Right cardiac atrium (tissue), 5 donors: ENCODE data around the gene NWD2. TPM values are rescaled to one million over a fixed set of nuclear protein-coding genes. Genes with fewer than 3 reads are reported as not detected.
A peak's percentile ranks its signal among the peaks of the same experiment; 100 is the strongest.

Experiments
- ATAC-seq, 2 donors: fragments of 200-7000 bp; cut with Tn5 transposase; one replicate each; pipeline versions ENCODE4 v1.8.0 to v1.9.1; 2020; ENCODE audit warnings: moderate library complexity in 2 of 2, mild to moderate bottlenecking in 1 of 2
- DNase-seq, 3 donors: peaks; one replicate each; pipeline ENCODE4 v3.0.0-alpha.2; 2020
- H3K27ac ChIP-seq: one replicate; pipeline ENCODE4 v1.5.1; 2013; ENCODE audit warnings: mild to moderate bottlenecking, low read length, control low read depth, moderate library complexity
- H3K27me3 ChIP-seq: one replicate; pipeline ENCODE4 v1.6.1; 2013; ENCODE audit not compliant: control insufficient read depth, insufficient read depth
- H3K4me1 ChIP-seq: one replicate; pipeline ENCODE4 v1.6.1; 2013; ENCODE audit warnings: low read length; ENCODE audit not compliant: control insufficient read depth, insufficient read depth
- H3K4me3 ChIP-seq: one replicate; pipeline ENCODE4 v1.5.1; 2013; ENCODE audit warnings: low read length, control low read depth
- H3K9me3 ChIP-seq: one replicate; pipeline ENCODE4 v1.6.1; 2013; ENCODE audit warnings: low read length; ENCODE audit not compliant: control insufficient read depth
- WGBS: extraction: QIAGEN DNeasy Blood & Tissue Kit; methylation state at CpG from one replicate; pipeline ENCODE4 v1.1.7; 2013; 5-methylcytosine and 5-hydroxymethylcytosine counted together
- intact Hi-C, 4 donors: fragments of 100-400 bp; cut with DNase I; formaldehyde crosslinking; loops; one replicate each; pipeline versions ENCODE4 v1.11.0 to v1.14.0; 2022 to 2023
- polyA plus RNA-seq: library from polyadenylated mRNA; stranded (reverse); fragments of 200-250 nt; gene quantifications from one replicate; pipeline ENCODE4 v1.2.3, GENCODE V29; 2013
- total RNA-seq, 4 donors: library from RNA; stranded (reverse); fragmentation: NEBNext Ultra II Directional; extraction: Animal tissue kit (Norgen Biotek cat#: 25700); gene quantifications; one replicate each; pipeline ENCODE4 v1.2.1, GENCODE V29; 2021
- donor health status: healthy with polysubstance abuse.
- donor health status: DM: no; HTN: yes; CAD: no.
- donor health status: DM: no; HTN: no; CAD: no.
- donor health status: DM: no; HTN: yes; CAD: no; lungs with severe emphysema.
- donor health status: DM: yes; HTN: yes; CAD: no.

The NWD2 gene
- total and polyA plus RNA-seq, 5 donors: 0.07 to 0.39 TPM; not detected in 3

DNA sequence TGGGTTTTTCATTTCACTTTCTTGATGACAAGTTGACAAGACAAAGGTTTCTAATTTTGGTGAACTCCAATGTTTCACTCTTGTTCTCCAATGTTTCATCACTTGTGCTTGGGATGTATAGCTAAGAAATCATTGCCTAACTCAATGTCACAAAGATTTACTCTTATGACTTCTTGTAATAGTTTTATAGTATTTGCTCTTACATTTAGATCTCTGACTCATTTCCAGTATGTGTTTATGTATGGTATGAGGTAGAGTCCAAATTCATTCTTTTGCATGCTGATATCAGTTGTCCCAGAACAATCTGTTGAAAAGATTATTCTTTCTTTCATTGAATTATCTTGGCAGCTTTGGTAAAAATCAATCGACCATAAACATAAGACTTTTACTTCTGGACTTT, 12.2 kb upstream of the NWD2 start:
- no peak for ATAC-seq
- intact Hi-C loops: no loop called here
- 53% methylated on average over 1 of the region's 1 CpG for WGBS
- Histone ChIP-seq H3K27me3 (no peaks in the 10 kb centered on the region), H3K4me1 (no peaks in the 10 kb centered on the region), H3K9me3 (no peaks in the 10 kb centered on the region), H3K4me3 (no peak overlapping the region), H3K27ac (no peak overlapping the region)
- no peak for DNase-seq

DNA sequence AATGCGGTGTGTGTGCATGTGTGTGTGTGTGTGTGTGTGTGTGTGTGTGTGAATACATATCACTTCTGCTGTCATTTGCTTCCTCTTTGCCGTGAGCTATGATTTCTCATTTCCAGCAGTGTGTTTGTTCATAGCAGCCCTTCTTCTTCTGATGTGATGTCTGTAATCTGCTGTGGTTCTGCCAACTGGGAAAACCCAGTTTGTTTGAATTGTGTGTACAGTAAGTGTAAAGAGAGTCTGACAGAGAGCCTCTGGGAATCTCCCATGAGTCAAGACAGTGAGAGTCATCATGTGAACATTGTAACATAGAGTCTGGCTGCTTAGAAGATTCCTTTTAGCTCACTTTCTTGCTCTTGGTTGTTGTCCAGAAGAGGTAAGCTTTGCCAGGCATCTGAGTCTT, 8.4 kb upstream of the NWD2 start:
- Histone ChIP-seq H3K9me3 (no peaks in the 10 kb centered on the region), H3K4me1 (no peaks in the 10 kb centered on the region), H3K27ac (no peak overlapping the region), H3K4me3 (no peak overlapping the region), H3K27me3 (no peaks in the 10 kb centered on the region)
- 64% methylated on average over 2 of the region's 2 CpGs for WGBS
- DNase-seq (no peak), ATAC-seq (no peak)
- intact Hi-C loops: no loop called here

DNA sequence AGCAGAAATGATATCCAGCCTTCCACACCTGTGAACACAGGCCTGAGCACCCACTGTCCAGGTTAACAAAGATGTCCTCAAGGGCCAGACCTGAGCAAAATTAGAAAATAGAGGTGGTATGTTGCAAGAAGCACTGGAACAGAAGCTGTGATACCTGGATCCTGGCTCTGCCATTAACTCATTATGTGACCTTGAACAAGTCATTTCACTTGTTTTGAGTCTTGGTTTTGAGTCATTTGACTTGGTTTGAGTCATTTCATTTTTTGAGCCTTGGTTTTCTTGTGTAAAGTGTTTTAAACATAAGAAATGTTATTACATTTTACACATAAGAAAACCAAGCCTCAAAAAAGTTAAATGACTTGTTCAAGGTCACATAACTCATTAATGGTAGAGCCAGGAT, 2.9 kb upstream of the NWD2 start:
- H3K4me3 ChIP-seq: no peak overlapping the region
- ATAC-seq: no peak
- no peaks in the 10 kb centered on the region for H3K27me3 ChIP-seq
- intact Hi-C loops: no loop called here
- no peaks in the 10 kb centered on the region for H3K9me3 ChIP-seq
- DNase-seq: no peak
- H3K27ac ChIP-seq: no peak overlapping the region
- H3K4me1 ChIP-seq: no peaks in the 10 kb centered on the region

DNA sequence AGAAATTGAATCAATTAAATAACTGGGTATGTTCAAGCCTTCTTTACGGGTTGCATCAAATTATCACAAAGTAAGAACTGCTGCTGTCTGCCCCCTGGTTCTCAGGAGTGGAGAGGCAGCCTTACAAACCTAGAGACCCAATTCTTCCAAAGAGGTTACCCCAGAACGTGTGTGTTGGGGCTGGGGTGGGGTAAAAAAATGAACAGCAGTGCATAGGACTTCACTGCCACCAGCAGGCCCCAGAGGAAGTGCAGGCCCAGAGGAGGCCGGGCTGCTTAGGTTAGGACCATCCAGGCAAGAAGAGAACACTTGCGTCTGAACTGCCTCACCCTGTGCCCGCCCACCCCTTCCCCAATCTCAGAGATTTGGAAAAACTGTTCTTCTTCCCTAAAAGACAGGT, 1.5 kb upstream of the NWD2 start:
- no peak for DNase-seq
- WGBS: 36% methylated on average over 5 of the region's 5 CpGs
- intact Hi-C loops: no loop called here
- H3K9me3 ChIP-seq: no peaks in the 10 kb centered on the region
- no peak overlapping the region for H3K27ac ChIP-seq
- ATAC-seq: no peak
- no peak overlapping the region for H3K4me3 ChIP-seq
- no peaks in the 10 kb centered on the region for H3K4me1 ChIP-seq
- no peaks in the 10 kb centered on the region for H3K27me3 ChIP-seq

DNA sequence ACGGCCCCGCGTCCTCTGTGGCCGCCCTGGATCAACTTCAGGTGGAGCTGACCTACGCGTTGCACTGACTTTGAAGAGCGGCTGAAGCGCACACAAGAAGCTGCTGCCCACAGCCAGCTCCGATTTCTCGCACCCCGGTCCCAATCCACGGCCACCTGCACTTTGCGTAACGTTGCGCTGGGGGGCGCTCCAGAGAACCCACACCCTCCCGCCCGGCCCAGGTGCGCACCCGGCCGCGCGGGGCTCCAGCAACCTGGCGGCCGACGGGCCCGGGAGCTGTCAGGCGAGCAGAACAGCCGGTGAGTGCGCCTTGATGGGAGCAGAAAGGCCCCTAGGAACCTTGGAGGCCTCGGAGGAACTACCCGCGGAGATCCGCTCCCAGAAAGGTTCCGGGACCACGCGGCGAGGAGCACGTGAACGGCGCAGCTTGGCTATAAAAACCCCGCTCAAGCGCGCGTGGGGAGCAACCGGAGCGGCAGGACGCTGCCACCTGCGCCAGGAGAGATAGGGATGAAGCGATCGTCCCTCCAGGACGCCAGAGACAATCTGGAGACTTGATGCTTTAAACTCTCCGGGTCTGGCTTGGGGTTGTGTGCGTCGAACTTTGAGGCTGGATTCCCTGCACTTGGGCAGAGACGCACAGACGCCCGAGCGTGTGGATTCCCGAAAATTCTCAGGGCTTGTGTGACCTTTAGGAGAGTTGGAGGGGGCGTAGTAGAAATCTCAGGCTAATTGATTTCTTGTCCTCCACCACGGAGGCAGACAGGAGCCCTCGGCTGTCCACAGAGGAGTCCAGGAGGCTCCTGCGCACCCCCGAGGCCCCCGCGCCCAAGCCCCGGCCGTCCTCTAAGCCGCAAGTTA, 591 bp upstream of the NWD2 start:
- intact Hi-C loops: no loop called here
- Histone ChIP-seq H3K4me3 (no peak overlapping the region), H3K27me3 (no peaks in the 10 kb centered on the region), H3K27ac (no peak overlapping the region), H3K9me3 (no peaks in the 10 kb centered on the region), H3K4me1 (no peaks in the 10 kb centered on the region)
- 2% methylated on average over 70 of the region's 70 CpGs for WGBS
- DNase-seq: peak in 1 of 3 donors; percentile 19
- ATAC-seq: no peak

DNA sequence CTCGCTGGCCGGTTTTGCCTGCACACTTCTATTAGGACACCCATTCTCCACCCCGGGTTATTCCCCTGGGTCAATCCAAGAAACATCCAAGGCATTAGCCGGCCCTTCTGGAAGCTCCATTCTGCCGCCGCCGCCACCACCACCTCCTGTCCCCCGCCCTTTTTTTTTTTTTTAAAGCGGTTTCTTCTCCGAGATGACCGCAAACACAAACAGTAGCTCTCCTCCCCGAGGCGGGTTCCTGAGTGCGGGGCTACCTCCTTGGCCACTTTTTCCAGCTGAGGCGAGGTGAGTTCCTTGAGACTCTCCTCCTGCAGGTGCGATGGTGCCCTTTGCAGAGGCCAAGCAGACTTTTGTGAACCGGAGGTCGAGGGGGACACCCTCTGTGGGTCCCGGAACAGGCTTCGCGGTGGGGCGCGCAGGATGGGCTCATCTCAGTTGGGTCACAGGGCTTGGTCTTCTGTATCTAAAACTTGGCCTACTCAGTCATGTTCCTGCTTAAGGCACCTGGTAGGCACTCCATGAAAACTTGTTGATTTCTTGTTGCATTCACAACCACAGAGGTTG, 930 bp downstream of the NWD2 start:
- DNase-seq (no peak), ATAC-seq (no peak)
- Histone ChIP-seq H3K27me3 (no peaks in the 10 kb centered on the region), H3K9me3 (no peaks in the 10 kb centered on the region), H3K4me3 (no peak overlapping the region), H3K4me1 (no peaks in the 10 kb centered on the region), H3K27ac (no peak overlapping the region)
- whole genome bisulfite sequencing: 4% methylated on average over 23 of the region's 23 CpGs
- intact Hi-C loops: no loop called here

DNA sequence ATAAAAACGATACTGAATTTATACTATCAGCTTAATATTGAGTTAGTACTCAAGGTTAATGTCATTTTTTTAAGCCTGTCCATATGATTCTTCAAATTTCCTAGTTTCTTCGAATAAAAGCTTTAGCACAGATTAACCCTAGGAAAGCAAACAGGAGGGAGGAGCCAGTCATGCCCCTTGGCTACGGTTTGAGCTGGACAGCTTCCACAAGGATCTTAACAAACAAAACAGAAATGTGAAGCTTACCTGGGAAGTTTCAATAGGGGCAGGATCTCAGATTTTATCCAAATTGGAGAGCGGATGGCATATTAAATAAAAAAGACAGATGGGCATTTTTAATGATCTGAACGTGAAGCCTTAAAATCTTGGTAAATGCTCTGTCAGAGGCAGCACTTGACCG, 2.3 kb downstream of the NWD2 start:
- DNase-seq (no peak), ATAC-seq (no peak)
- Histone ChIP-seq H3K4me1 (no peaks in the 10 kb centered on the region), H3K9me3 (no peaks in the 10 kb centered on the region), H3K4me3 (no peak overlapping the region), H3K27ac (no peak overlapping the region), H3K27me3 (no peaks in the 10 kb centered on the region)
- intact Hi-C loops: no loop called here
- WGBS: 40% methylated on average over 6 of the region's 6 CpGs

DNA sequence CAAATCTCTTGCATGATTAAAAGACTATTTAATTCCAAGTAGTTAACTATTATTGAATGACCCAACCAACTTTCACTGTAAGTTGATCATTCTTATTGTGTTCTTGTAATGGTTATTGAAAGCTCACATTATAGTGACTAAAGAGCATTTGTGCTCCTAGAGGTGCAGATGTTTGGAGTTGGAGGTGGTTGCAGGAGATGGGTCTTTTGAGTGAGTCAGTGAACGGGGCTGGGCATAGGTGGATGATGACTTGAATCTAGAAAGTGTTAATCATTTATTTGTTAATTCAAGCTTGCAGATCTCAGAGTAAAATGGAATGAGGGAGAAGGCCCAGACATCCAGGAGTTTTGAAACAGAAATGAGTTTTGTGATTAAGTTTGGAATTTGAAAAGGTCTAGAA, 13.7 kb downstream of the NWD2 start:
- H3K4me1 ChIP-seq: no peaks in the 10 kb centered on the region
- no peak overlapping the region for H3K27ac ChIP-seq
- no peak for ATAC-seq
- intact Hi-C loops: no loop called here
- H3K4me3 ChIP-seq: no peak overlapping the region
- H3K27me3 ChIP-seq: no peaks in the 10 kb centered on the region
- DNase-seq: no peak
- WGBS: 68% methylated on average over 1 of the region's 1 CpG
- no peaks in the 10 kb centered on the region for H3K9me3 ChIP-seq

DNA sequence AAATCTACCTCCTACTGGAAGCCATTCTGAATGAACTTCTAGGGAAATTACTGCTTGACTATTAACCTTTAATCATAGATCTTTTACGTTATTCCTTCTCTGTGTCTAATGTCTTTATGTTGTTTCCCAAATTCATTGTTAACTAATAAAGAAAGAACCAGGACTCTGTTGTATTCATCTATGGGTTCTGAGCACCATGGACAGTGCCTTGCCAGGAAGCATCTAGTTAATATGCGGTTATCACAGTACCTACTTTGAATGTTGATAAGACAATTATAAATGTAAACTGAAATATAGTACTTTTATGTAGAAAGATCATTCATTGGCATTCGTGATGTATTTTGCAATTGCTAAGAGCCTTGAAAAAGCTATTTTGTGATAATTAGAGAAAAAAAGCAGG, 23.8 kb downstream of the NWD2 start:
- no peak overlapping the region for H3K4me3 ChIP-seq
- H3K27me3 ChIP-seq: no peaks in the 10 kb centered on the region
- DNase-seq (no peak), ATAC-seq (no peak)
- H3K4me1 ChIP-seq: no peaks in the 10 kb centered on the region
- H3K9me3 ChIP-seq: no peaks in the 10 kb centered on the region
- 56% methylated on average over 3 of the region's 3 CpGs for WGBS
- H3K27ac ChIP-seq: no peak overlapping the region
- intact Hi-C loops: no loop called here

DNA sequence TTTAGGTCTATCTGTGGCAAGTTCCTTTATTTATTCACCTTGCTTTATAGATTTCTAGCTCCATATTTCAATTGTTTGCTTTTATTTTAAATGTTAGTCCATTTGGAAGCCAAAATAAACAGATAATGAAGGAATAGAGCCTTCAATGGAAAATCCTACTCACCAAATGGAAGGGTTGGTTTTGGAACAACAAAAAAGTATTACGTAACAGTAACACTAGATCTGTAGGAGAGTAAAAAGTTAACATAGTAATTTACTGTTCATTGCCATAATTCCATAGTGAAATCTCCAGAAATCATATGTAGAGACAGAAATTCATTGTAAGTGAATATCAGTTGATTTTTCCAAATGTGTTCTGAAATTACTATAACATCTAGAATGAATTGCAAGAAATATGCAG, 34.6 kb downstream of the NWD2 start:
- no peaks in the 10 kb centered on the region for H3K4me1 ChIP-seq
- H3K27ac ChIP-seq: no peak overlapping the region
- H3K27me3 ChIP-seq: no peaks in the 10 kb centered on the region
- 81% methylated on average over 1 of the region's 1 CpG for WGBS
- no peak overlapping the region for H3K4me3 ChIP-seq
- H3K9me3 ChIP-seq: no peaks in the 10 kb centered on the region
- DNase-seq (no peak), ATAC-seq (no peak)
- intact Hi-C loops: no loop called here

DNA sequence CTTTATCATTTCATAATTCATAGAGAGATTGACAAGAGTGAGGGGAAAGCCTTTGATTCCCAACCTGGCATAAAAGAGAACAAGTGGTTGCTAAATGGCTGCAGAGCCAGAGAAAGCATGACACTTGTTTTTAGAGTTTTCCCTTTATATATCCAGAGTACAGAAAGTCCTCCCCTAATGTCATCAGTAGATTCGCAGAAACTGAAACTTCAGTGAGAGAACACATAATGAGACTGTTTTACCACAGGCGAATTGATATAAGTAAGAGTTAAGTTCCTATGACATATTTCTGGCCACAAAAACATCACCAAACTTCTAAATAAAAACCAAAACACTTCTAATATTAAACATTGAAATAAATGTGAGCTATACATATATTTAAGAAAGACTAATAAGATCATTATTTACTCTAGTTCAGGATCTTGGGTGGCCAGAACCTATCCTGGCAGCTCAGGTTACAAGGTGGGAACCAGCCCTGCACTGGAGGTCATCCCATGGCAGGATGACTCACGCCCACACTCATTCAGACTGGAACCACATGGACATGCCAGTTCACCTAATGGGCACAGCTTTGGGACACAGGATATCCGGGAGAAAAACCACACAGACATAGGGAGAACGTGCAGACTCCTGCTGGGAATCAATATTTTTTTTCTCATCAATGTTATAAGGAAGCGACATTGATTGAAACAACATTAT, 35.5 kb downstream of the NWD2 start:
- Histone ChIP-seq H3K4me1 (no peaks in the 10 kb centered on the region), H3K27me3 (no peaks in the 10 kb centered on the region), H3K27ac (no peak overlapping the region), H3K4me3 (no peak overlapping the region), H3K9me3 (no peaks in the 10 kb centered on the region)
- ATAC-seq (no peak), DNase-seq (no peak)
- 70% methylated on average over 6 of the region's 6 CpGs for WGBS
- intact Hi-C loops: no loop called here
